CD4-positive, alpha-beta T cell treated with Interleukin-12 subunit alpha and Interleukin-12 subunit beta, for 1 hour (primary cell): ENCODE measurements around the gene ENO4.

Experiments
- DNase-seq: peaks from one replicate; pipeline ENCODE4 v3.0.0-alpha.2; 2020

The ENO4 gene, protein sequence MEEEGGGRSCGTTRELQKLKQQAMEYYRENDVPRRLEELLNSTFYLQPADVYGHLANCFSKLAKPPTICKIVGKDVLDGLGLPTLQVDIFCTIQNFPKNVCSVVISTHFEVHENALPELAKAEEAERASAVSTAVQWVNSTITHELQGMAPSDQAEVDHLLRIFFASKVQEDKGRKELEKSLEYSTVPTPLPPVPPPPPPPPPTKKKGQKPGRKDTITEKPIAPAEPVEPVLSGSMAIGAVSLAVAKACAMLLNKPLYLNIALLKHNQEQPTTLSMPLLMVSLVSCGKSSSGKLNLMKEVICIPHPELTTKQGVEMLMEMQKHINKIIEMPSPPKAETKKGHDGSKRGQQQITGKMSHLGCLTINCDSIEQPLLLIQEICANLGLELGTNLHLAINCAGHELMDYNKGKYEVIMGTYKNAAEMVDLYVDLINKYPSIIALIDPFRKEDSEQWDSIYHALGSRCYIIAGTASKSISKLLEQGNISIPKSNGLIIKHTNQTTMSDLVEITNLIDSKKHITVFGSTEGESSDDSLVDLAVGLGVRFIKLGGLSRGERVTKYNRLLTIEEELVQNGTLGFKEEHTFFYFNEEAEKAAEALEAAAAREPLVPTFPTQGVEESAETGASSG

DNA sequence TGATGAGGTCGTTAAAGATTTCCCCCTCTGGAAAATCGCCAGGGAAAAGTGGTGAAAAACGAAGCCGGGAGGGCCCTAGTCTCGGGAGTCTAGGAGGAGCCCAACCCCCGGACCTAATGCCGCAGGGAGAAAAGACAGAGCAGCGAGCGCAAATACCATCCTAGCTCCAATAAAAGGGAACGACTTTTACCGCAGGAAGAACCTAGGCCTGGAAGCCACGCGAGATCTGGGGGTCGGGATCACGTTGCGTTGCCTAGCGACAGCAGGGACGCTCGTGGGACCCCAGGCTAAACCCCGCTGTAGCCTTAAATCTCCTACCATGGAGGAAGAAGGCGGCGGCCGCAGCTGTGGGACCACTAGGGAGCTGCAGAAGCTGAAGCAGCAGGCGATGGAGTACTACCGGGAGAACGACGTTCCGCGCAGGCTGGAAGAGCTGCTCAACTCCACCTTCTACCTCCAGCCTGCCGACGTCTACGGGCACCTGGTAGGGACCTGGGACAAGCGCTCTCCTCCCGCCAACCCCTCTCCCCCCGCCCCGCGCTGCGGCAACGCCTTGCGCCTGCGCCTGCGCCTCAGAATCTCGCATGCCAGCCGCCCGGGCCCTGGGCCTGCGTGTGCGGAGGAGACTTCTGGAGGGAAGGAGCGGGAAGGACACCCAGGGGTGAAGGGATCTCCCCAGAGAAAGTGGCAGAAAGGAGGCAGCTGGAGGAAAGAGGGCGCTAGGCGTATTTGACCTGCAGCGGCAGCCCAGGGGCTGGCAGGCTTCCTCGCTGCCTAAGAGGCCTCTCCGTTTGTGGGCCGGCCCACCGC lies at the start of gene ENO4:
TSS of gene ENO4 (plus strand) at position 252 of the 810 bp plus-strand sequence. CDS start at position 320, 68 bp downstream.
- peak; percentile 41 for DNase-seq

DNA sequence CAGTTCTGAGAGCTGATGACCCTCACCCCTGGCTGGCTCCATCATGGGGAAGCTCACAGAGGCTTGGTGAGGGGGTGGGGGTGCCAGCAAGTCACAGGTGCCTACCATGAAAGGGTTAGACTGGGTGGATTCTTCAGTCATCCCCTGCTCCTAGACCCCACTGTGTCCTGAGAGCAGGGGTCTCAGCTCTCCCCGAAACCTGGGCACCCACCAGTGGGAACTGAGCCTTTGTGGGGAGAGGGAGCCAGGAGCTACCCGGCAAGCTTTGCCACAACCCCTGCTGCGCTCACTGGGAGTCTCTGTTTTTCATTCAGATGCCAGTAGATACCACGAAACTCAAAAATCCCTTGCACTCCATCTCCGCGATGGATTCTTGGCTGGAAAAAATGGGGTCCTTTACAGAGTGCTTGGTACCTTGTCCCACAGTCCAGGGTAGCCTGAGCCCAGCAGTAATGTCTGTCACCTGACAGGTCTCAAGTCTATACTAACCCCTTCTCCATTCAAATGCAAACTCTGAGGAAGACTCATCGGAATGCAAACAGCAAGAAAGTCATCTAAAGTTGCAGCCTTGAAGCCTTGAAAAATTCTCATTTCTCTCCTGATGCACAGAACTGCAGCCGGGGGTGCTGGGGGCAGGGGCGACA lies 48.9 kb upstream of the ENO4 start:
- no peak for DNase-seq

DNA sequence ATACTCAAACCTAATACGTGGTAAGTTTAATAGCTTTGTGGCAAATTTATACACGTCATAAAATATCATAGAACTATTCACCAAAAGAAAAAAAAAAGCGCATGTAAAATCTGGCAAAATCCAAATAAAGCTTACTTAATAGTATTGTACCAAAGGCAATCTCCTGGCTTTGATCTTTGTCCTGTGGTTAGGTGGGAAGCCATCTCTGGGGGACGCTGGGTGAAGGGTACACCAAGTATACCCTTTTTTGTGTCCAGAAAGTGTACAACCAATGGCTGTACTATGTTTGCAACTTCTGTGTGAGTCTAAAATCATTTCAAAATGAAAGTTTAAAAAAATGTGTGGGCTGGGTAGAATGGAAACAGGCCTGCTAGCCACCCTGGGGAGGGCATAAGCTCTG lies 47.6 kb upstream of the ENO4 start:
- DNase-seq, result no peak

DNA sequence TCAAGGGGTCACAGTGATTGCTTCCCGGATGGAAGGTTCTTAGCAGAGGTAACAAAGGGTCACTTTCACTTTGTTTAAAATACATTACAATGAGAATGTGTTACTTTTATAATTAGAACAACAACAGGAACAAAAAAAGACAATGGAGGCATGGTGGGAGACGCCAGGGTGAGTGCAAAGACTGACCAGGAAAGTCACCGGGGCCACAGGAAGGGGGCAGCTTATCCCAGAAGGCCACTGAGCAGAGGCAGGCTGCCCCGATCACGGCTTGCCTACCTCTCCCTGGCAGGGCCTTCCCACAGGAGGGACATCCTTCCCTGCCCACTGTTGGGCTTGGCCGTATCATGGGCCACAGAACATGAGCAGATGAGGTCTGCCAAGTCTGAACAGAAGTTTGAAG lies 46.8 kb upstream of the ENO4 start:
- no peak for DNase-seq

DNA sequence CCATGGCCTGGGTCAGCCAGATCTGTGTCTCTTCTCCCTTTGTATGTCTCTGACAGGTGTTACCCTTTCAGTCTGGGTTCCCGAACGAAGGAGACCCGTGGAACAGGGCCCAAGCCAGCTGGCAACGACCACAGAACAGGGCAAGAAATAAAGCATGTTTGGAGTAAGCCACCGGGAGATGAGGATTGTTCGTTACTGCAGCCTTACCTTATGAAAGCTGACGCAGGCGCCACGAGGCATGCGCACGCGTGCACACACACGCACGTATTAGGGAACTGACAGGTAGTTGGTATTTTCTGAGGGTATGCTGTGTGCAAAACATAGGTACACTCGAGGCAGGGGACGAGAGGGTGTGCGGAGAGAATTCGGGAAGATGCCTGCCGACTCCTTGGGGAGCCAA lies 46.4 kb upstream of the ENO4 start:
- no peak for DNase-seq

DNA sequence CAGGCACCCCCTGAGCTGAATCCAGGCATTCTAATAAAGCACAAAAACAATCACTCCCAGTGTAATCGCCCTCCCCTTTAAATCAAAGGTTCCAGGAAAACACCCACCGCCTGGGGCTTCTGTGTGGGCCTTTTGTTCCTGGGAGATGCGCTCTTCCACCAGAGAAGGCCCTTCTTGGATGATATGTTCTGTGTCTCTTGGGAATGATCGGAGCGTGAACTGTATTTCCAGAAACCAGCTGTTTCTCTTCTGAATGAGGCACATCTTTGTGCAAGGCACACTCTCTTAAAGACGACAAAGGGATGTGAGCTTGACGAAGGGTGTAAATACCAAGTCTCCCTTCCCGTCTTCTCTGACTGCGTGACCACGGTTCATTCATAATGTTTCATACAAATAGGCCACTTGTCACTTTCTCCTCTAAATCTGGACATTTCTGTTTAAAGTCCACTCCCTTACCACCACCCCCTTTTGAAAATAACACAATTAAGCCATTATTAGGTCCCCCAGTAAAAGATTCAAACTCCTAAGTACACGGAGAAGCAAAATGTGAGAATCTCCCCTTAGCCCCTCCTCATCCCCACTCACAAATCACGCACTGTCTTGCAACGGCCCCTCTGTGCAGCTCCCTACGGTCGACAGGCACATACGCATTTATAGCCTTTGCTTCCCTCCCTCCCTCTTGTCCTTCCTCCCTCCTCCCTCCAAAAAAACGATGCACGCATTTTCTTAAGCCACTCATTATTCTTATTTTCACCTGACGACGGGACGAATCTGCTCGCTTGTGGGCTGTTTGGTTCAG lies 45.6 kb upstream of the ENO4 start:
- no peak for DNase-seq

DNA sequence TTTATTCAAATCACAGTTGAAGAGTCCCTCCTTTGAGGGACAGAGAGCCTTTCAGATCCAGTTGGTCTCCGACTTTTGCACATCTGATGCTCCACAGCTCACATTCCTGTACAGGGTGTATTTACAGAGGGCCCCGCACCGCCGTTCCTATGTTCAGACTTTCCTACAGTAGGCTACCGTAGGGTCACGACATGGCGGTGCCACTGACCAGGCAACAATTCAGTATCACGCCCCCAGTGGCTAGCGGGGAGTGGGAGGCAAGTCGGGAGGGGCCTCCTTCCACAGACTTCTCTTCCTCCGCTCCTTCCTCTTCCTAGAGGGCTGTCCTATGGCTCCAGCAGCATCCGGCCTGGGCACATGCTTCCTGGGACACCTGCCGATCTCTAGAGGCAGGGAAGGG lies 40.6 kb upstream of the ENO4 start:
- DNase-seq, result no peak

DNA sequence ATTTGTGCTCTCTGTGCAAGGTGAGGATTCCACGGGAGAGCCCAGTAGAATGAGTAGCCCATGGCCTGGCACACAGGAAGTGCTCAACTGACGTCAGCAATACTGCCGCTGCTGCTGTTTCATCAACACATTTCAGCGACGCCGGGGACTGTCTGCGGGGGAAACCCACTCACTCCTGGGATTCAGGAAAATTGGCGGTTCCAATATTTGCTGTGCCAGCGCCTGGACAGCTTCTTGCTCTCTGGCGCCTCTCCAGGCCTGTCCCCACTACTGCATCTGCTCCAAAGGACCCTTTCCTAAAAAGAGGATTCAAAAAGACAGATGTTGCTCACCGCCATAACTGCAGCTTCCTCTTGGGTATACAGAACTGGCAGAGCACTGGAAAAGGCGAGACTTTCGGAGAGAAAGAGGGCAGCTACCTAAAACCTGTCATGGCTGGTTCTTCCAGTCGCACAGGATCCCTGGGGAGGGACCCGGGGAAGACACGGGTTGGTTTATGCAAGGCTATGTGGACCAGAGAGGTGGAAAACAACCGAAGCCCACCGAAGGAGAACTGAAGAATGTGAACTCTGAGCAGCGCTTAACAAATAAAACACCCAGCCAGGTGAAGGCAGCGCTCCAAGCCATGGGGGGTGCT lies 39.7 kb upstream of the ENO4 start:
- DNase-seq, result no peak

DNA sequence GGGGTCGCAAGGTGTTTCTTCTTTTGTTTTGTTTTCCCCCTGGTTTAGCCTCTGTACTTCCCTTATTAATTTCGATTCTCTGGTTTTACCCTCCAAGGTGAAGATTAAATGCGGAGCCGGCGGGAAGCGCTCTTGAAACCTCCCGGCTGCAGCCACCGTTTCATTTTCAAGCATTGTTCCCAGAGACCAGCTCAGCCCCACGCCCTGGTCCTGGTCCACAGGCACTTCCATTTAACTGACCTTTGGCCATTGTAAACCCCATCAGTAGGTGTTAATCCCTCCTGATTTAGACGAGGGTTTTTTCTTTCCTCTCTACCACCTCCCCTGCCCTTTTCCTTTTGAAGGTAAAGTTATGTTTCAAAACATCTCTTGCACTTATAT lies 39.2 kb upstream of the ENO4 start:
- DNase-seq, result no peak

DNA sequence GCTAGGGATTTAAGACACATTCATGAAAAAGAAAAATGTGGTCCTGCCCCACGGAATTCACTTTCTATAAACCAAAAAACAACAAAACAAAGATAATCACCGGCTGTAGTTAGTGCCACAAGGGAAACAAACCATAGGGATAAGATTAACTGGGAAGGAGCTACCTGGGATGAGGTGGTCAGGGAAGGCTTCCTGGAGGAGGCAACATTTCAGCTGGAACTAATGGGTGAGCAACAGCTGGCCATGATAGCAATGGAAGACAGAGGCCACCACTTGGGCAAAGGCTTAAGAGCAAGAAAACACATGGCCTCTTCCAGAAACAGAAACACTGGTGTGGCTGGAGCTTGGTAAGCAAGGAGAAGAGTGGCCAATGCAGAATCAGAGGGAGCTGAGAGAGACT lies 38.4 kb upstream of the ENO4 start:
- DNase-seq, result no peak

DNA sequence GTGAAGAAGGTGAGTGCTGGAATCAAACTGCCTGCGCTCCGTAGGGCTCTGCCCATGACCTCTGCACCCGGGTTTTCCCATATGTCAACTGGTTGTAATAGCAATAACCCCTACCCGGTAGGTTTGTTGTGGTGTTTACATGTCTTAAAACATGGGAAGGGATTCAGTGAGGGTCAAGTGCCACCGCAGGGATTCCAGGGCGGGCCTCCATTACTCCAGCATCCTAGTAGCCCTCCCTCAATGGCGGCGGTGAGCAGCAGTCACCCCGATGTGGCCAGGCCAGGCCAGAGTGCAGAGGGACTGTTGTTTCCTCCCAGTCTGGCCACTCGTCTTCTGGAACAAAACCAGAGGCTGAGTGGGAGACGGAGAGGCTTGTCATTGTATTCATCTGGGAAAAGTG lies 37.6 kb upstream of the ENO4 start:
- no peak for DNase-seq

DNA sequence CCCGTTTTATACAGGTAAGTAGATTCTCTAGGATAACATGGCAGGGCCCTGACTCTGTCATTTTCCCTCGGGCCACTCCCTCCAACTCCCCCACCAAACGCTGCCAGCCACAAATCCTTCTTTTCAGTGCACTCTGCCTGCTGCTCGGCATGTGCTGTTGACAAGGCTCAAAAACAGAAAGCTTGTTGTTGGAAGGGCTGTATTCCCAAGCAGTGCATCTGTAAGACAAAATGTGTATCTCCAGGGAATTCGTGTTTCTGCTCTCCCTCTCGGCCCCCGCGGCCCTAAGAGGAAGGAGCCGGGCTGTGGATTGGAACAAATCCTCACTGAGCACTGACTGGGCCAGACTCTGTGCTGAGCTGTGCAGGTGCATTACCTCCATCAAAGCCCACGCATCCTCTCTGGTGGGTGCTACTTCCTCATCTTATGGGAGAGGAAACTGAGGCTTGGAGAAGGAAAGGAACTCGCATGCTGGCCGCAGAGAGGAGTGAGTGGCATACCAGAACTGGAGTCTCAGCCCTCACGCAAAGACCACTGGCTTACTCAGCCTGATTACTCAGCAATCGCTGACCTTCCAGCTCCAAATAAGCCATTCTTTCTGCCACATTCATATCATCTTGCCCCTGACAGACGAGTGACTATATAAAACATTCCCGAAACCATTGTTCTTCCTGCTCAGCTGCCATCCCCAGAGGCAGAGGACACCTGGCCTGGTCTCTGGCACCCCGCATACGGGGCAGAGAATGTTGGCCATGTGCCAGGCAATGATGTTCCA lies 33.5 kb upstream of the ENO4 start:
- DNase-seq, result no peak

DNA sequence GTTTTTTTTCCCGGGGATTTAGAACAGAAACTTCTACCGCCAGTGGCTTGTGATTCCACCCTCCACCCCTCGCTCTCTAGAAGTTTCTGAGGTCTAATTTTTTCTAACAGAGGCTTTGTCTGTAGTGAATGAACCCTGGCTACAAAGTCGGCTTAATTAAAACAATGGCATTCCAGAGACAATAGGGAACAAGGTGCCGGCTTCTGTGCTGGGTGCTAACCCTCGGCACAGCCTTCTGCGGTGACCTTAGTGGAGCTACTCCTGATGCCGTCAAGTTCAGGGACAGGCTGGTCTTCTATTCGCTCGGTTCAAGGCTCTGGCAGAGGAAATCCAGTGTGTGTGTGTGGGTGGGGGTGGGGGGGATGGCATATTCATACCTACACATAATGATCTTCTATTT lies 32.1 kb upstream of the ENO4 start:
- no peak for DNase-seq

DNA sequence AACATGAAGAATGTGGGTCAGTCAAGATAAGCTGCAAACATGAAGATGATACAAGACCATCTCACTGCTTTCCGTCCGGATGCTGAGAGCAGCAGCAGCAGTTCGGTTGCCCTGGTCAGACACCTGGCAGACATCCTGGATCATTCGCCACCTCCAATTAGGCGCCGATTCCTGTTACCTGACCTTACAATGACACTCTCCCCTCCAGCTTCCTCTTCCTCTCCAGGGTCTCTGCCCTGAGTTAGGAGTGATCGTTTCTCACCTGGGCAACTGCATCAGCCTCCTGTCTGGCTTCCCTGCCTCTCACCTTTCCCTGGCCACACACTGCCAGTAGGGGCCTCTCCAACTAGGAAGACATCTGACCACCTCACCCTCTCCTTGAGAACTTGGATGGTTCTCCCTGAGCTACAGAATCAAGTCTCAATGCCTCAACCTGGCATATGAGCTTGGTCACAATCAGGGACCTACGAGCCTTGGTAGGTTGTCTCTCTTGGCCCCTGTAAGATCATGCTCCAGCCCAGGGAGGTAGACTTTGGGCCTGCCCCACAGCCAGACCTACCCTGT lies 31.4 kb upstream of the ENO4 start:
- DNase-seq, result no peak

DNA sequence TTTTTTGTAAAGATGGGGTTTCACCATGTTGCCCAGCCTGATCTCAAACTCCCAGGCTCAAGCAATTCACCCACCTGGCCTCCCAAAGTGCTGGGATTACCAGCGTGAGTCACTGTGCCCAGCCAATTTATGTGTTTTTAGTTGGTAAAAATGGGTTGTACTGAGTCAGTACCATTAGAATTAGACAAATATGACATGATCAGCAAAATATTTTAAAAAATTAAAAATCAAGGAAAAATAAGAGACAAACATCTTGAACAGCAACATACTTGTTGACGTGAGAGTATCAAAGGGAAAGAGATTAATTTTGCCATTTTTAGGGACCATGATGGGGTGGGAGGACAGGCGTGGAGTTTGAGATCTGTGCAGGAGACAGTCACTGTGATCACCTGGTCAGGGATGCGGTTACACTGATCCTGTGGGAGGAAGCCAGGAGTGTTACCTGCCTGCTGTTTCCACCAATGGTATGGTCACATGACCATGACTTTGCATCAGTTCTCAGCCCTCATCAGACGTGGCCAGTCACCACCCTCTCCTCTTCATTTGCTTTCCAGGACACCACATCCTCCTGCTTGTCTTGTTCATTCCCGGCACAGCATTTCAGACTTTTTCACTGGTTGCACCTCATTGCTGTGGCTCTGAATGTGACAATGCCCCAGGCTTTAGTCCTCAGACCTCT lies 29.2 kb upstream of the ENO4 start:
- DNase-seq, result no peak

DNA sequence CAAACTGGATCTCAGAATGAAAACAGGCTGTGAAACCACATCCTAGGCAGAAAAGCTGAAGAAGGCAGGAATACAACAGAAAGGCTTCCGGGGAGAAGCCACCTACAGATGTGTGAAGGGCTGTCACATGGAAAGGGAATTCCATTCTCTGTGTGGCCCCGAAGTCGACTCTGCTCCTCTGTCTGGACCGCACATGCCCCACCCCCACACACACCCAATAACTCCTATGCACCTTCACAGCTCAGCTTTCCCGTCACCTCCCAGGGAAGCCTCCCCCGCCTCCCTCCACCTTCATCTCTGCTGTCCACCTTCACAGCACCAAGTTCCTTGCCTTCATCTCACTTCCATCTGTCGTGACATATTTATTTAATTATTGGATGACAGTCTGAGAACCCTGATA lies 23.4 kb upstream of the ENO4 start:
- no peak for DNase-seq

DNA sequence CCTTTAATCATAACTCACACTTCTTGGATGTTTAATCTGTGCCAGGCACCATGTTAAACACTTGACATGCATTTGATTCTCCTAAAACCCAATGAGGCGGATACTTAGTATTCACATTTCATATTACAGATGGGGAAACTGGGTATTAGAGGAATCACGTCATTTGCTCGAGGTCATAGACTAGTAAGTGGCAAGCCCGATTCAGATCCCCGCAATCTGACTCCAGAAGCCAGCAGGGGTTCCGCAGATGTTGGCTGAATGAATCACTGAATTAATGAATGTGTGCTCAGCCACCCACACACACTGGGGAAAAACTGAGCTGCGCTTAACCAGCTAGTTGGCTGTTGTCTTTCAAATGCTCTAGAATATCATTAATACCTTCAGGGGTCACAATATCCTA lies 22.5 kb upstream of the ENO4 start:
- DNase-seq, result no peak

DNA sequence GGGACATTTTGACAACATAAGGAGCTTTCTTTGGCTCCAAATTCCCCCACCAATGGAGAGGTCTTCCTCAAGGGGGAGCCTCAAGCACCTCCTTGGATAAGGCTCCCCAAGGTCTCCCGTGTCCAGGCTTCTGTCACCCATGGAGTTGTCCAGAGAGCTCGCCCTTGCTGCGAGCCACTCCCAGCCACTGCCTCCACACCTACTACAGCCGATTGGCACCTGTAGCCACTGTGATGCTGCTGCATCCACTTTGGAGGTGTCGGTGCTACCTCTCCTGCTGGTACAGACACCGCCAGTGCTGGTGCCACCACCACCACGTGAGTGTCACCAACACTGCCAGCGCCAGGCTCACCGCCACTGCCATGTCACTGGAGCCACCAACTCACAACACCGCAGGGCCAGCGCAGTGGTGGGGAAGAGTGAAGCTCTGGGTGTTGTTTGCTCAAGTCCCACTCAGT lies 22.1 kb upstream of the ENO4 start:
- no peak for DNase-seq

DNA sequence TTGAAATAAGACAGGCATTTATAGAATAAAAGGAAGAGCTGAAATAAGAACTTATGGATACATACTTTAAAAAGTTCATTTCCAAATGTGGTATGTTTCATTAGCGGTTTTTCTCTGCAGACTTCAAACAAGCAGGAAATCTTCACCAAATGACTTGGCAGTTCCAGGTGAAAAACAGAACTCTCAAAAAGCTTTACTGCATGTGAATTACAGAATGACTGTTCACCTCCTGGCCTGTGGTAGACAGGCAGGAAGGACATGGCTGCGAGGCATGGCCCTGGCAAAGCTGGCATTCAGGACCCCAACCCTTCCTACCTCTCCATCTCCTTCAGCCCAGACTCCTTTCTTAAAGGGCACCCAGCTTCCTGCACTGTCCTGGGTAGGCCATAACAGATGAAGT lies 21.2 kb upstream of the ENO4 start:
- no peak for DNase-seq

DNA sequence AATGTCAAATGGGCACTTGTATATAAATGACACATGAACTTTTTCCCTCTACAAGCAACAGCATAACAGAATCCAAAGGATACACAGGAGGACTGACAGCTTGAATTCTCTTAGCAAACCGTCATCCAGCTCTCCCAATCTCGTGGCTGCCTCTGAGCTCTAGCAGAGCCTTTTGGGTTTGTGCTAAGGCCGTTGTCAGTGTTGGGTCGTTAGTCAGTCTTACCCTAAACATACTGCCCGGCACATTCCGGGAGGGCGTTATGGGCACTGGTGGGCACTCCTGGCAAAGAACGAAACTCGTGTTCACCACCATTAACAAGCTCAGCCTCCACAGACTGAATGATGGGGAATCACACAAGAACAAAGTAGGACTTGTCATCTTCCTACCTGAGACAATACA lies 19.6 kb upstream of the ENO4 start:
- no peak for DNase-seq
